Loucy (cell line): ENCODE results near the gene SGMS1.

Source experiments
- EZH2phosphoT487 ChIP-seq: fragments of 200-600 bp; IDR thresholded peaks from 2 replicates; pipeline ENCODE4 v1.6.1; 2018; ENCODE audit warnings: antibody characterized with exemption, mild to moderate bottlenecking, moderate library complexity, borderline replicate concordance
- TF ChIP-seq, protein P1 (sequence below): fragments of 200-600 bp; sonication (generic); conservative IDR thresholded peaks from 2 replicates; pipeline ENCODE4 v1.5.1; 2014; ENCODE audit warnings: mild to moderate bottlenecking, antibody characterized with exemption, low read length

DNA sequence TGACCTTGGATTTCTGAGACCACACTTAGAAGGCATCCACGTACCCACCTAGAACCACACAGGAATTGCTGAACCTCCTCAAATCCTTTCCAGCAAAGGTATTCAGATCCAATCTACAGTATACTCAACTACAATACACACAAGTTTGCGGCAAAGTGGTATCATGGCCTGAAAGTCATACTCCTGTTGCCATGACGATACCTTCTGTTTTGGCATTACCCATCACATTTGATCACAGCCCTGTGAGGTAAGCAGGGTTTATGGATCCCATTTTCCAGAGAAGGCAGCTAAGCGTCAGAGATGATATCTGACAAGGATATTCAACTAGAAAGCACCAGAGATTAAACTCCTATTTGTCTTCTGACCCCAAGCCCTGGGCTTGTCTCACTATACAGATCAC, 32.8 kb downstream of the SGMS1 start:
- TF ChIP-seq EZH2phosphoT487 = no peak
- TF ChIP-seq, protein P1, sequence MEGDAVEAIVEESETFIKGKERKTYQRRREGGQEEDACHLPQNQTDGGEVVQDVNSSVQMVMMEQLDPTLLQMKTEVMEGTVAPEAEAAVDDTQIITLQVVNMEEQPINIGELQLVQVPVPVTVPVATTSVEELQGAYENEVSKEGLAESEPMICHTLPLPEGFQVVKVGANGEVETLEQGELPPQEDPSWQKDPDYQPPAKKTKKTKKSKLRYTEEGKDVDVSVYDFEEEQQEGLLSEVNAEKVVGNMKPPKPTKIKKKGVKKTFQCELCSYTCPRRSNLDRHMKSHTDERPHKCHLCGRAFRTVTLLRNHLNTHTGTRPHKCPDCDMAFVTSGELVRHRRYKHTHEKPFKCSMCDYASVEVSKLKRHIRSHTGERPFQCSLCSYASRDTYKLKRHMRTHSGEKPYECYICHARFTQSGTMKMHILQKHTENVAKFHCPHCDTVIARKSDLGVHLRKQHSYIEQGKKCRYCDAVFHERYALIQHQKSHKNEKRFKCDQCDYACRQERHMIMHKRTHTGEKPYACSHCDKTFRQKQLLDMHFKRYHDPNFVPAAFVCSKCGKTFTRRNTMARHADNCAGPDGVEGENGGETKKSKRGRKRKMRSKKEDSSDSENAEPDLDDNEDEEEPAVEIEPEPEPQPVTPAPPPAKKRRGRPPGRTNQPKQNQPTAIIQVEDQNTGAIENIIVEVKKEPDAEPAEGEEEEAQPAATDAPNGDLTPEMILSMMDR = no peak
